ENCODE data around the gene DTNBP1. TPM values are rescaled to one million over a fixed set of nuclear protein-coding genes. Genes with fewer than 3 reads are reported as not detected.

Gene DTNBP1
- total RNA-seq, 1 experiment from 2014 or later = 28.2 TPM

GRCh38 chr6:15491255-15491985 is 171.4 kb downstream of the DTNBP1 start:
- no TSS peak for BruUV-seq (replicated peaks)
- intact Hi-C loops (cut with micrococcal nuclease; ENCODE audit: unreplicated experiment) = loop anchor here (5.0 to 10.0 kb wide), 5 partner anchors 44 to 1107 kb away; no protein-coding TSS in a partner anchor
- peaks cover 39% of the 10 kb centered on the region for H3K4me1 ChIP-seq (ENCODE audit: insufficient read depth, low read length, poor library complexity, severe bottlenecking)
- CTCF ChIA-PET = interaction anchor here (0.8 to 0.9 kb wide), 2 partner anchors 15 to 132 kb away, joined by 3 read pairs; no protein-coding TSS in a partner anchor
- no peaks in the 10 kb centered on the region for H3K9me3 ChIP-seq (ENCODE audit: low read depth, low read length, poor library complexity, severe bottlenecking)
- no peak overlapping the region for H3K4me3 ChIP-seq (ENCODE audit: low read depth, low read length, poor library complexity, severe bottlenecking)
- no peak for TF ChIP-seq EZH2 (IDR thresholded peaks at IDR 0.05; ENCODE audit: borderline replicate concordance, low read depth, low read length, poor library complexity, severe bottlenecking)
- peak; percentile 96 for TF ChIP-seq CTCF (conservative IDR thresholded peaks at IDR 0.05; ENCODE audit: low read depth, low read length)
- no peak overlapping the region for H3K27ac ChIP-seq (ENCODE audit: low read depth, low read length, poor library complexity, severe bottlenecking)
- no peaks in the 10 kb centered on the region for H3K27me3 ChIP-seq (replicated peaks; ENCODE audit: insufficient read depth, low read depth, low read length, poor library complexity)
- H3K36me3 ChIP-seq (ENCODE audit: insufficient read depth, low read length, poor library complexity, severe bottlenecking) = peaks cover 29% of the 10 kb centered on the region
- POLR2A ChIA-PET (ENCODE audit: low non-redundant PET) = no interaction called here
- DNase-seq (ENCODE audit: low spot score) = peak; percentile 82

- Histone ChIP-seq H3K4me3 (ENCODE audit: low read depth, low read length, poor library complexity, severe bottlenecking) (no peak overlapping the region), H3K4me1 (ENCODE audit: insufficient read depth, low read length, poor library complexity, severe bottlenecking) (peaks cover 44% of the 10 kb centered on the region), H3K36me3 (ENCODE audit: insufficient read depth, low read length, poor library complexity, severe bottlenecking) (peaks cover 19% of the 10 kb centered on the region), H3K27me3 (replicated peaks; ENCODE audit: insufficient read depth, low read depth, low read length, poor library complexity) (no peaks in the 10 kb centered on the region), H3K27ac (ENCODE audit: low read depth, low read length, poor library complexity, severe bottlenecking) (no peak overlapping the region), H3K9me3 (ENCODE audit: low read depth, low read length, poor library complexity, severe bottlenecking) (no peaks in the 10 kb centered on the region)
- TF ChIP-seq EZH2 (IDR thresholded peaks at IDR 0.05; ENCODE audit: borderline replicate concordance, low read depth, low read length, poor library complexity, severe bottlenecking) = no peak
- no peak for TF ChIP-seq CTCF (conservative IDR thresholded peaks at IDR 0.05; ENCODE audit: low read depth, low read length)
- intact Hi-C loops (cut with micrococcal nuclease; ENCODE audit: unreplicated experiment) = loop anchor here (5.0 to 10.0 kb wide), 5 partner anchors 43 to 1106 kb away; no protein-coding TSS in a partner anchor
- no peak for DNase-seq (ENCODE audit: low spot score)
- ChIA-PET POLR2A (ENCODE audit: low non-redundant PET) (no interaction called here), CTCF (interaction anchor here (0.8 kb wide), 1 partner anchor 14 kb away, joined by 3 read pairs; no protein-coding TSS in a partner anchor)
- no TSS peak for BruUV-seq (replicated peaks)
These were observed 172.4 kb downstream of the DTNBP1 start for GRCh38 chr6:15490242-15491100.

DNA sequence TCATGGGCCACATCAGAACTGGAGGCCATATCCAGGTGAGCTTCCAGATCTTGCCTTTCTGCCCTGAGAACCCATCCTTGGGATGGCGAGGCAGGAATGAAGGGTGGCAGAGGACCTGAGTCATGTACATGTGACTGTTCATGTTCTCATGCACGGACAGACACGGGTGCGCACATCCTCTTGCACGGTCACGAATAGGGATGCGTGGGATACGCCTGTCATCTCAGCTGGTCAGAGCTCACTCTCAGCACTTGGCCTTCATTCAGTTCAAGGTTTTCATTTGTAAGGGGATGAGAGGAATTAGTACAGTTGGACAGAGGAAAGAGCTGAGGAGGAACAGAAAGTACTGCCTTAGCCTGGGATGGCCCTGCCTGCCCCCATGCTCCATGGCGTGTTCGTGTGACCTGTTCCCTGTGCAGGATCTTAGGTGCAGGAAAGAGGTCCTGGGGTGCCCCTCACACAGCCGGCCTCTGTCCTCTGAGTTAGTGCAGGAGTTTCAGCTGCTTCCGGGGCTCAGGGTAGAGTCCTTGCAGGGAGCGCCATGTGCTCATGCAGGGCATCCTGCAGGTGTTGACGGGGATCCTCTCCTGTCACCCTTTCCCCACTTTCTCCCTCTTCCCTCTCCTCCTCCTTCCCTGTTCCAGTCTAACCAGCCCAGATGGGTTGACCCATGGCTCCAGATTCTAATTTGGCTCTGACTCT is 173.4 kb downstream of the DTNBP1 start:
- Histone ChIP-seq H3K4me1 (ENCODE audit: insufficient read depth, low read length, poor library complexity, severe bottlenecking) (peaks cover 54% of the 10 kb centered on the region), H3K27ac (ENCODE audit: low read depth, low read length, poor library complexity, severe bottlenecking) (no peak overlapping the region), H3K36me3 (ENCODE audit: insufficient read depth, low read length, poor library complexity, severe bottlenecking) (peaks cover 19% of the 10 kb centered on the region), H3K27me3 (replicated peaks; ENCODE audit: insufficient read depth, low read depth, low read length, poor library complexity) (no peaks in the 10 kb centered on the region), H3K4me3 (ENCODE audit: low read depth, low read length, poor library complexity, severe bottlenecking) (no peak overlapping the region), H3K9me3 (ENCODE audit: low read depth, low read length, poor library complexity, severe bottlenecking) (no peaks in the 10 kb centered on the region)
- intact Hi-C loops (cut with micrococcal nuclease; ENCODE audit: unreplicated experiment) = no loop called here
- no peak for DNase-seq (ENCODE audit: low spot score)
- TF ChIP-seq CTCF (conservative IDR thresholded peaks at IDR 0.05; ENCODE audit: low read depth, low read length) (no peak), EZH2 (IDR thresholded peaks at IDR 0.05; ENCODE audit: borderline replicate concordance, low read depth, low read length, poor library complexity, severe bottlenecking) (no peak)
- CTCF ChIA-PET = no interaction called here
- POLR2A ChIA-PET (ENCODE audit: low non-redundant PET) = no interaction called here
- BruUV-seq (replicated peaks) = no TSS peak

Measured in A673 (cell line).